Measurements from ENCODE around the gene EPS8L2. TPM values are rescaled to one million over a fixed set of nuclear protein-coding genes. Genes with fewer than 3 reads are reported as not detected.

EPS8L2 gene
- total RNA-seq, 2 experiments from 2014 or later: 12.4 to 12.6 TPM

DNA sequence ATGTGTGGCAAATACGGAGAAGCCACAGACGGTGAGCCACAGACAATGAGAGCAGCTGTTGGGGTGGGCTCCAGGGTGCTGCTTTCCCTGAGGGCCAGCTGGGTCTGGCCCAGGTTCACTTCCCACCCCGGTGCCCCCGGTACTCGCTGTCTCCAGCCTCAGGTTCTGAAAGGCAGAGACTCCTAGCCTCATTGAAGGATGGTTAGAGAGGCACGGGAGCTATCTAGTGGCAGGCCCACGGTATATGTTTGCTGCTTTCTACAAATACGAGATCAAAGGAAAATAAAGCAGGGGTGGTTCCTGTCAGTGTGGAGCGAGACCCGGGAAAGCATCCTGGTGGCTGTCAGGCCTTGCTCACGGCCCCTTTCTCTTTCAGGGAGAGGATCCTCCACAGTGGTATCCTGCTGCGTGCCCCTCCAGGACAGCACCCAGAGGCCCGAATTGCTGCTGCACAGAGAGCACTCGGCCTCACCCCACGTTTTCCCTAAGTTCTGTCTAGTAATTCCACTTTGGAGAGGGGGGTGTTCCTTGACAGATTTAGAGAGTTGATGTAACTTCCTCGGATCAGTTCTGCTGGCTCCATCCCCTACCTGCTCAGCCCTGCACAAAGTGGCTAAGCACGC is 7.4 kb upstream of the EPS8L2 start:
- intact Hi-C loops (cut with micrococcal nuclease): loop anchor here (5.0 kb wide), 1 partner anchor 161 kb away; the partner anchor contains the start of genes HRAS and LRRC56
- Mint-ChIP-seq H3K27ac (no peak overlapping the region), H3K27me3 (no peaks in the 10 kb centered on the region), H3K36me3 (peaks cover under 1% of the 10 kb centered on the region), H3K4me3 (no peak overlapping the region), H3K4me1 (ENCODE audit: low read depth) (peaks cover 22% of the 10 kb centered on the region), H3K9me3 (no peaks in the 10 kb centered on the region)
- POLR2A ChIA-PET: no interaction called here
- CTCF ChIA-PET: interaction anchor here (1.2 to 4.0 kb wide), 3 partner anchors 25 to 144 kb away, joined by 3 to 44 read pairs (median 4); no protein-coding TSS in a partner anchor
- no peak for DNase-seq

DNA sequence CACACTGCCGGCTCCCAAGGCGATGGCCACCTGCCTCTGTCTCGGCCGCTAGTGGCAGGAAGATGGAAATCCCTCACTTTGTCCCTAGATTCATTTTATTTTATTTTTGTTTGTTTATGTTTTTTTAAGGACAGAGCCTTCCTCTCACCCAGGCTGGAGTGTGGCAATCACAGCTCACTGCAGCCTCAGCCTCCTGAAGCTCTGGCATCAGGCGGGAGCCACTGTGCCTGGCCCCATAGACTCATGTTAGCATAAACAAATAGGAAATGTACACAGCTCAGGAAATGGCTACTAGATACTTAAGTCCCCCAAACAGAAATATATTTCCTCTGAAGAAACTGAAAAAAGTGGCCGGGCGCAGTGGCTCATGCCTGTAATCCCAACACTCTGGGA is 6.9 kb upstream of the EPS8L2 start:
- intact Hi-C loops (cut with micrococcal nuclease): loop anchor here (5.0 kb wide), 1 partner anchor 162 kb away; the partner anchor contains the start of genes HRAS and LRRC56
- Mint-ChIP-seq H3K9me3 (no peaks in the 10 kb centered on the region), H3K36me3 (no peaks in the 10 kb centered on the region), H3K4me1 (ENCODE audit: low read depth) (peaks cover 20% of the 10 kb centered on the region), H3K4me3 (no peak overlapping the region), H3K27ac (no peak overlapping the region), H3K27me3 (no peaks in the 10 kb centered on the region)
- ChIA-PET POLR2A (no interaction called here), CTCF (interaction anchor here (1.7 kb wide), 1 partner anchor 144 kb away, joined by 4 read pairs; no protein-coding TSS in a partner anchor)
- DNase-seq: no peak

DNA sequence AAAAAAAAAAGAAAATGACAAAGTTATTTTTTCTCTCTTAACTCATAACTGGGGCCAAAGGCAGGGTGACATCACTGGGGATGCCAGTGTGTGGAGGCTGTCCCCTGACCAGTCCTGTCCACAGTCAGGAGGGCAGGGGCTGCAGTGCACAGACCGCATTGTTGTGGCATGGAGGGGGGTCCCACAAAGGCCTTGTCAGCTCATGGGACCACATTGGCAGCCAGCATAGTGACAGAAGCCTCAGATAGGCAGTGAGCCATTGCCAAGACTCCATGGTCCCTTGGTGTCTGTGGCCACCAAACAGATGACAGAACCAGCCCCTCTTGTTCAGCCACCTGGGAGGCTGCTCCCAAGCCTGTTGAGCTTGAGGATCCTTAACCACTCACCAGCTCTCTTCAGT is 6.3 kb upstream of the EPS8L2 start:
- Mint-ChIP-seq H3K4me1 (ENCODE audit: low read depth) (peaks cover 20% of the 10 kb centered on the region), H3K9me3 (no peaks in the 10 kb centered on the region), H3K36me3 (no peaks in the 10 kb centered on the region), H3K27me3 (no peaks in the 10 kb centered on the region), H3K4me3 (no peak overlapping the region), H3K27ac (no peak overlapping the region)
- intact Hi-C loops (cut with micrococcal nuclease): loop anchor here (5.0 kb wide), 1 partner anchor 162 kb away; the partner anchor contains the start of genes HRAS and LRRC56
- POLR2A ChIA-PET: no interaction called here
- no peak for DNase-seq
- CTCF ChIA-PET: no interaction called here

DNA sequence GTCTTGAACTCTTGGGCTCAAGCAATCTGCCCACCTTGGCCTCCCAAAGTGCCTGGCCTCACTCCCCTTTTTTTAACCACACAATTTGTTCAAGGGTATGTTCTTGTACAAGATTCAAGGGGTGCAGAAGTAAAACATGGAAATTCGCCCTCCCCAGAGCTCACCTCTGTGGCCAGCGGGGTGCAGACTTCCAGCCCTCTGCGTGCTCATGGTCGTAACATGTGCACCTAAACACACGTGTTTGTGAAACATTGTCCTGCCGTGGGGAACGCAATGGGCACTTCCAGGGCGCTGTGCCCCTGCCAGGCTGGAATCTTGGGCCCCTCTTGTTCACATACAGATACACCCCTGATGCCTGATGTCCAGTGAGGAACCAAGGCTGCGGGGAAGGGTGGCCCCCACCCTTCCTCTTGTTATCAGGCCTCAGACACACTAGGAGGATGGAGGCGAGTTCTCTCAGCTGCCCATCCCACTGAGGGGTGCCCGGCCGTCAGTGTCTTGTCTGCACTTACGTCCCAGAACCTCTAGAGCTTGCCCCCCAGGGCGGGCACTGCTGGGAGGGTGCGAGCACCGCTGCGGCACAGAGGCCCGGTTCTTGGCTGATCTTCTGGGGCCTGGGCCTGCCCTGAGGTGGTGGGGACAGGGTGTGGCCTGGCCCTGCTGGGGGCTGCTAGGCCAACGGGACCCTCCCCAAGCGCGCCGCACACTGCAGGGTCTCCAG is 4.1 kb upstream of the EPS8L2 start:
- Mint-ChIP-seq H3K27ac (no peak overlapping the region), H3K4me3 (no peak overlapping the region), H3K9me3 (no peaks in the 10 kb centered on the region), H3K27me3 (peaks cover 4% of the 10 kb centered on the region), H3K36me3 (no peaks in the 10 kb centered on the region), H3K4me1 (ENCODE audit: low read depth) (peaks cover 19% of the 10 kb centered on the region)
- ChIA-PET CTCF (no interaction called here), POLR2A (no interaction called here)
- DNase-seq: no peak
- intact Hi-C loops (cut with micrococcal nuclease): no loop called here

DNA sequence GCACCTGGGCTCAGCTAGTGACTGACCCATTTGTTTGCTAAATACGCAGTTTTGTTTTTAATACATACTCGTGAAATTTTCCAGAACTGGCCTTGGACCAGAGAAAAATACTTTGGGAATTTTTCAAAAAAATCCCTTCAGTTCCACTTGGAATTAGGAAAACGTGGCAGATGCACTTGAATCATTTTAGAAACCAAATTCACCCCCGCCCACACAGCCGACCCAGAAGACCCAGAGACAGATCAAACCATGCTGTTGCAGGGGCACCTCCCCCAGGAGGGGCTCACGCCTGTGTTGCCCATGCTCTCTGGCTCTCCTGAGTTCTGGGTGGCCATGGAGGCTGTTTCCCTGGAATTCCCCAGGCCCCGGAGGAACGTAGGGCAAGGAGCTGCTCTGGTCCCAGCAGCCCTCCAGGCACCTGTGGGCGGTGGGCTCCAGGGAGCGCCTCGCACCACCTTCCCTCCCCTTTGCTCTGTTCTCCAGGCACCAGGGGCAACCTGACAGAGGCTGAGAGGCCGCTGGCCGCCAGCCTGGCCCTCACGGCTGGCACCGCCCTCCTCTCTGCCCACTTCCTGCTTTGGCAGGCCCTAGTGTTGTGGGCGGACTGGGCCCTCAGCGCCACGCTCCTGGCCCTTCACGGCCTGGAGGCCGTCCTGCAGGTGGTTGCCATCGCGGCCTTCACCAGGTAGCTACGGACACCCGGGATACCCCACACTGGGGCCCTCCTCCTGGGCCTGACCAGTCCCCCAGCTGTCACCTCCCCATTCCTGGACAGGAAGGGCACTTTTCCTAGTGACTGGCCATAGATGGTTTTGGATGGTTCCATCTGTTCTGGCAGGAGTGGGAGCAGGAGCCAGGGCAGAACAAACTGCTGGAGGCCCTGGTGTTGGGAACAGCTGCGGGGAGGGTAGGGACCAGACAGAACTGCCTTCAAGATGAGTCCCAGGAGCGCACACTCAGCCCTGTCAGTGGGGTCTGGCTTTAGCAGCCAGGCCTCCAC is 3.3 kb upstream of the EPS8L2 start:
- DNase-seq: no peak
- H3K36me3 Mint-ChIP-seq: no peaks in the 10 kb centered on the region
- H3K27ac Mint-ChIP-seq: no peak overlapping the region
- H3K9me3 Mint-ChIP-seq: no peaks in the 10 kb centered on the region
- ChIA-PET POLR2A (no interaction called here), CTCF (interaction anchor here (0.9 to 2.2 kb wide), 2 partner anchors 23 to 41 kb away, joined by 3 to 7 read pairs; no protein-coding TSS in a partner anchor)
- peaks cover 9% of the 10 kb centered on the region for H3K27me3 Mint-ChIP-seq
- intact Hi-C loops (cut with micrococcal nuclease): no loop called here
- H3K4me3 Mint-ChIP-seq: no peak overlapping the region
- peaks cover 11% of the 10 kb centered on the region for H3K4me1 Mint-ChIP-seq (ENCODE audit: low read depth)

DNA sequence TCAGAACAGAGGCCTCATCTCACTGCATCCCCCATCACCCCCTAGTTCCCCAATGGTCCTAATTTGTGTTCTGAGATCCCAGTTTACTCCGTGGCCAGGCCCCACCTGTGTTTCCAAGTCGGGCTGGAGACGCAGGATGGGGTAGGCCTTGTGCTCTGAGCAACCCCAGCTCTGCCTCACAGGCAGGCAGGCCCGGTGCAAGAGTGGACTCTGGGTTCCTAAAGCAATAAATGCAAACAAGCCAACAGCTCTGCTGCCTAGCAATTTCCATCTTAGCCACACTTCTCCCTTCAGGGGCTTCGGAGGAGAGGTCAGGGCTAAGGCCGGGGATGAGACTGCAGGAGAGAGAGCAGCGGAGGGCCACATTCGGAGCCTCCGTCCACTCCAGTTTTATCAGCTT is 2.5 kb upstream of the EPS8L2 start:
- no peak overlapping the region for H3K4me3 Mint-ChIP-seq
- ChIA-PET CTCF (interaction anchor here (0.9 to 2.2 kb wide), 3 partner anchors 8 to 41 kb away, joined by 3 to 7 read pairs (median 4); partner anchors contain the start of genes DEAF1 and TMEM80), POLR2A (no interaction called here)
- H3K27me3 Mint-ChIP-seq: peaks cover 12% of the 10 kb centered on the region
- DNase-seq: no peak
- H3K9me3 Mint-ChIP-seq: no peaks in the 10 kb centered on the region
- H3K27ac Mint-ChIP-seq: no peak overlapping the region
- intact Hi-C loops (cut with micrococcal nuclease): no loop called here
- H3K36me3 Mint-ChIP-seq: no peaks in the 10 kb centered on the region
- peaks cover 5% of the 10 kb centered on the region for H3K4me1 Mint-ChIP-seq (ENCODE audit: low read depth)

DNA sequence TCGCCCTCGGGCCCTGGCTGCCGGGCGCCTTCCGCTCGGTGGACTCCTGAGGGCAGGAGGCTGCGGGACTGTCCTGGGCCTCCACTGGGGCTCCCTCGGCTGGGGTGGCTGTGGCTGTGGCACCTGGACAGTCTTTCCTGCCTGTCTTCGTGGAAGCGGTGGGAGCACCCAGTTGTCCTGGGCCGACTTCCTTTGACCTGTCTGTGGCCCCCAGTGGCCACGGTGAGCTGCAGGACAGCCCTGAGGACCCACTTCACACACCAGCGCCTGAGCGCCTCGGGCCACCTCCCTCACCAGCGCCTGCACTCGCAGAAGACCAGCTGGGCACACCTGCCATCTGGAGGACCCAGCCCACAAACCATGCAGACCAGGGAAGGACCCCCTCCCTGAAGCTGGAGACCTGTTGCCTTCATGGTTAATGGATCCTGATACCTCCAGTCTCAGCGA is 1.8 kb upstream of the EPS8L2 start:
- CTCF ChIA-PET: interaction anchor here (1.2 to 2.2 kb wide), 2 partner anchors 9 to 22 kb away, joined by 4 to 7 read pairs; partner anchors contain the start of genes DEAF1 and TMEM80
- Mint-ChIP-seq H3K4me1 (ENCODE audit: low read depth) (peaks cover 5% of the 10 kb centered on the region), H3K9me3 (no peaks in the 10 kb centered on the region), H3K27me3 (peaks cover 12% of the 10 kb centered on the region), H3K4me3 (no peak overlapping the region), H3K36me3 (no peaks in the 10 kb centered on the region), H3K27ac (no peak overlapping the region)
- intact Hi-C loops (cut with micrococcal nuclease): no loop called here
- POLR2A ChIA-PET: no interaction called here
- DNase-seq: no peak

DNA sequence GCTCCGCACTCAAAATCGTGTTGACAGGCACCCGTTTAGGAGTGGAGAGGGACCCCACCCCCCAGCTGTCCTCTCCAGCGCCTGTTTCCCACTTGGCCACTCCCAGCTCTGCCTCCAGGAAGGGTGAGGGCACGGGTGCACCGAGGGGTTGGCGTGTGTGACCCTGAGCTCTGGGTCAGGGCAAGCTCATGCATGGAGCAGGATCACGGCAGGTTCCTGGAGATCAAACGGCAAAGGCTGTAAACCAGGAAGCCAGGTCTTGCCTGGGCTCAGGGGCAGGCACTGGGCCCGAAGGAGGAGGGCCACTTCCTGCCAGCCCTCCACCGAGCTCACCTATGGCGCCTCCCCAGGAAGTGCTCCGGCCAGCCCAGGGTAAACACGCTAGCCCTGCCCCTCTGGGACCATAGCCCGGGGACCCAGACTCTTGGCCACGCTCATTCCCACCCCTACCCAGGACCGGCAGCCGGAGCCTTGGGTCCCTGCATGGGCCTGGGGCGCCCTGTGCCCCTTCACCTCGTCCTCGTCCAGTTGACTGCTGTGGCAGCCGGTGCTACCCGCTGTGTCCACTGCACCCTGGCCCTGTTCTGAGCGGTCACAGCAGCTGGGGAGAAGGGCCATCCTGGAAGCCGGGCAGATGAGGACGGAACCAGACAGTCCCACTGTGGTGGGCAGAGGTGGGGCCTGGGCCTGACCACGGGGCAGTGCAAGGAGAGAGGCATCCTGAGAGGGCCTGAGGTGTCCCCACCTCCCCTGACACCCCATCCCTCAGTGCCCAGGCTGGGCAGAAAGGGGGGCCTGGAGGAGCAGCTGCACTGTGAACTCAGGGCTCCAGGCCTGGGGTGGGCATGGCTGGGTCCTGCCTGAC is 1.0 kb upstream of the EPS8L2 start:
- intact Hi-C loops (cut with micrococcal nuclease): no loop called here
- H3K4me3 Mint-ChIP-seq: no peak overlapping the region
- H3K36me3 Mint-ChIP-seq: no peaks in the 10 kb centered on the region
- no peak for DNase-seq
- H3K4me1 Mint-ChIP-seq (ENCODE audit: low read depth): peaks cover 5% of the 10 kb centered on the region
- POLR2A ChIA-PET: no interaction called here
- peaks cover 12% of the 10 kb centered on the region for H3K27me3 Mint-ChIP-seq
- H3K9me3 Mint-ChIP-seq: no peaks in the 10 kb centered on the region
- H3K27ac Mint-ChIP-seq: no peak overlapping the region
- CTCF ChIA-PET: interaction anchor here (1.0 to 2.2 kb wide), 3 partner anchors 8 to 21 kb away, joined by 3 to 7 read pairs (median 4); partner anchors contain the start of genes DEAF1 and TMEM80

DNA sequence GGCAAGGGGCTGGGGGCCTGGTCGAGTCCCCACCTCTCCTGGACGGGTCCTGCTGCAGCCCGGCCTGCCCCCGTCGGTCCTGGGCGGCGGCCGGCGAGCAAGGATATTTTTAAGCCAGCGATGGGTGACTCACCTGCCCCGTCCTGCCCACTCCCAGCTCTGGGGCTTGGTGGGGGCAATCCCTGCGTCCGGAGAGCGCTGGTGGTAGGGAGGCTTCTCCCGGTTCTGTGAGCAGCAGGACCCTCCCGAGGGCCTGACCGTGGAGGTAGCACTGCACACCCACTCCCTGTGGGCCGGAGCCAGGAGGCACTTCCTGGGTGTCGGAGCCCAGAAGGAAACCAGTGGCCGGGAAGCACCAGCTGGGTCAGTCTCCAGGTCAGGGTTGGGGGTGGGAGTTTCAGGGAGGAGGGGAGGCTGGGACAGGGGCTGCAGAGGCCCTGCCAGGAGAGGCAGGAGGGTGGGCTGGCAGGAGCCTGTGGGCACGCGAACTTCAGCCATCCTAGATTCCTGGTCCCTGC is 467 bp downstream of the EPS8L2 start:
- Mint-ChIP-seq H3K9me3 (no peaks in the 10 kb centered on the region), H3K27me3 (peaks cover 20% of the 10 kb centered on the region), H3K27ac (no peak overlapping the region), H3K4me1 (ENCODE audit: low read depth) (peaks cover 5% of the 10 kb centered on the region), H3K4me3 (no peak overlapping the region), H3K36me3 (no peaks in the 10 kb centered on the region)
- ChIA-PET CTCF (interaction anchor here (1.0 to 1.8 kb wide), 2 partner anchors 11 to 17 kb away, joined by 5 read pairs; partner anchors contain the start of genes DEAF1 and TMEM80), POLR2A (interaction anchor here (0.8 to 1.2 kb wide), 3 partner anchors 11 to 77 kb away, joined by 3 read pairs; partner anchors contain the start of gene TMEM80)
- no peak for DNase-seq
- intact Hi-C loops (cut with micrococcal nuclease): no loop called here

DNA sequence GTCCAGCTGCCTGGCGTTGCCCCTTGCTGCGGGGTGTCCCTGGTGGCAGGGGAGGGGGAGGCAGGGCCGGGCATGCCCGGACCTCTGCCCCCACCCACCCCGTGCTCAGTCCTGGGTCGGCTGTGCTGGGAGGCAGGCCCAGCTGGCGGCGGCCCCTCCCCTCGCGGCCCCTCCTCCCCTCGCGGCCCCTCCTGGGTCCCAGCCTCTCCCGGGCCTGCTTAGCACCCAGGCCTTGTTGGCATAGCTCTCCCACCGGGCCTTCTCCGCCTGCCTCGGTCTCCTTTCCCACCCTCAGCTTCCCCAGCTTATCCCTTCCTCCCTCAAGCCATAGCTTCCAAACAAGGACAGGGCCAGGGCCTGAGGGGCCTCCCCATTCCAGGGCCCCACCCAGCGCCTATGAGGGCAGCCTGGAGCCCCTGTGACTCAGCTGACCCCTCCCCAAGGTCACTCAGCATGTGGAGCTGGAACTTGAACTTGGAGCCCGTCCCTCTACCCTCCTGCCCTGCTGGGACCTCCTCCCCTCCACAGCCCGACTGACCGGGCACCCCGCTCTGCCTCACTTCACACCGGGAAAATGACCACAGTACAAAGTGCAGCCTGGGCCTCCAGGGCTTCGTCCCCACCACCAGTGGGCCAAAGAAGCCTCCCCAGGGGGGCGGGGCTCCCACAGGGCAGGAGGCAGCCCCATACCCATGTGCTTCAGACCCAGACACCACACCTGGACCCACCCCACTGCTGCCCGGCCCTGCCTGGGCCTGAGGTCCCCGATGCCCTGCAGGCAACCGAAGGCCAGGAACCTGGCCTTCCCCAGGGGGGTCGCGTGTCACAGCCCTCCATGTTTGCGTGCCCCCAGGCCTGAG is 1.2 kb downstream of the EPS8L2 start:
- H3K9me3 Mint-ChIP-seq: no peaks in the 10 kb centered on the region

More for the DNA sequence above, 1.2 kb downstream of the EPS8L2 start:
- intact Hi-C loops (cut with micrococcal nuclease): no loop called here
- CTCF ChIA-PET: interaction anchor here (1.0 to 1.8 kb wide), 2 partner anchors 12 to 17 kb away, joined by 5 read pairs; partner anchors contain the start of genes DEAF1 and TMEM80
- Mint-ChIP-seq H3K4me3 (no peak overlapping the region), H3K36me3 (no peaks in the 10 kb centered on the region), H3K27ac (no peak overlapping the region), H3K27me3 (peaks cover 20% of the 10 kb centered on the region), H3K4me1 (ENCODE audit: low read depth) (peaks cover 5% of the 10 kb centered on the region)
- POLR2A ChIA-PET: interaction anchor here (0.8 to 1.2 kb wide), 3 partner anchors 11 to 78 kb away, joined by 3 read pairs; partner anchors contain the start of gene TMEM80
- DNase-seq: no peak
